ENCODE data around the gene LCP2.

Gene LCP2

GRCh38 chr5:170303549-170303948 is 6.0 kb upstream of the LCP2 start:
- no peak overlapping the region for H3K9ac ChIP-seq (ENCODE audit: low read length)
- H3K4me3 ChIP-seq (ENCODE audit: low read length), result no peak overlapping the region
- no peaks in the 10 kb centered on the region for H3K9me3 ChIP-seq (ENCODE audit: control insufficient read depth, low read depth, low read length)
- H3K36me3 ChIP-seq (ENCODE audit: control insufficient read depth, low read depth, low read length), result no peaks in the 10 kb centered on the region
- no peaks in the 10 kb centered on the region for H3K27me3 ChIP-seq (ENCODE audit: control insufficient read depth, insufficient read depth, low read length)
- H3K27ac ChIP-seq (ENCODE audit: low read length), result no peak overlapping the region
- peaks cover 6% of the 10 kb centered on the region for H3K4me1 ChIP-seq (ENCODE audit: control insufficient read depth, low read depth, low read length)

GRCh38 chr5:170302653-170303501 is 5.3 kb upstream of the LCP2 start:
- H3K27me3 ChIP-seq (ENCODE audit: control insufficient read depth, insufficient read depth, low read length), result no peaks in the 10 kb centered on the region
- no peaks in the 10 kb centered on the region for H3K36me3 ChIP-seq (ENCODE audit: control insufficient read depth, low read depth, low read length)
- no peak overlapping the region for H3K27ac ChIP-seq (ENCODE audit: low read length)
- H3K4me1 ChIP-seq (ENCODE audit: control insufficient read depth, low read depth, low read length), result peaks cover 4% of the 10 kb centered on the region
- H3K9ac ChIP-seq (ENCODE audit: low read length), result no peak overlapping the region
- H3K9me3 ChIP-seq (ENCODE audit: control insufficient read depth, low read depth, low read length), result no peaks in the 10 kb centered on the region
- no peak overlapping the region for H3K4me3 ChIP-seq (ENCODE audit: low read length)

DNA sequence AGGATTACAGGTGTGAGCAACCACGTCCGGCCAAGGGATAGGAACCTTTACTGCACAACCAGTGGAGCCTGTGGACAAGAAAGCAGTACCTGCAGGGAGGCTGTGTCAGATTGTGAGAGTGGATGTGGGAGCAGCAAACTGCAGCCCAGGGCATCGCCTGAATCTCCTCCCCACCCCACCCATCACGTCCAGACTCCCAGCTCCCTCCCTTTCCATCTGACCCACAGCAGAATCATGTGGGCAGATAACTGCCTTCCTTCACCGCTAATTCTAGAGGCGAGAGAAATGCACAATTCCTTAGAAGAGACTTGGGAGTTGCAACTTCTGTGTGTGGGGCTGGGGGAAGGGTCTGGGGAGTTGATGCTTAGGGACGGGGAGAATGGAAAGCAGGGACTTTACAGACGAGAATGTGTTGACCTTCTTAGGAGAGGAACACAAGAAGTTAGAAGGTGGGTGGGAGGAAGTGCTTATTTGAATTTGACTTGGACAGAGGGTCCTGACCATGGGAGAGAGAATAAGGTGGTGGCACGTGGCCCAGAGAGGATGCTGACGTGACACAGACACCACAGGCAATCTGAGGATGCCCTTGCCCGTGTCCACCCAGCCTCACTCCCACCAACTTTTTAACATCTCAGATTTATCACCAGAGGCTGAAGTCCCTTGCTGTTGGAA is 4.5 kb upstream of the LCP2 start:
- H3K27me3 ChIP-seq (ENCODE audit: control insufficient read depth, insufficient read depth, low read length), result no peaks in the 10 kb centered on the region
- H3K9me3 ChIP-seq (ENCODE audit: control insufficient read depth, low read depth, low read length), result no peaks in the 10 kb centered on the region
- no peaks in the 10 kb centered on the region for H3K36me3 ChIP-seq (ENCODE audit: control insufficient read depth, low read depth, low read length)
- no peak overlapping the region for H3K9ac ChIP-seq (ENCODE audit: low read length)
- peaks cover 4% of the 10 kb centered on the region for H3K4me1 ChIP-seq (ENCODE audit: control insufficient read depth, low read depth, low read length)
- H3K27ac ChIP-seq (ENCODE audit: low read length), result no peak overlapping the region
- no peak overlapping the region for H3K4me3 ChIP-seq (ENCODE audit: low read length)

GRCh38 chr5:170301149-170301548 is 3.6 kb upstream of the LCP2 start:
- H3K27ac ChIP-seq (ENCODE audit: low read length), result no peak overlapping the region
- no peak overlapping the region for H3K4me3 ChIP-seq (ENCODE audit: low read length)

DNA sequence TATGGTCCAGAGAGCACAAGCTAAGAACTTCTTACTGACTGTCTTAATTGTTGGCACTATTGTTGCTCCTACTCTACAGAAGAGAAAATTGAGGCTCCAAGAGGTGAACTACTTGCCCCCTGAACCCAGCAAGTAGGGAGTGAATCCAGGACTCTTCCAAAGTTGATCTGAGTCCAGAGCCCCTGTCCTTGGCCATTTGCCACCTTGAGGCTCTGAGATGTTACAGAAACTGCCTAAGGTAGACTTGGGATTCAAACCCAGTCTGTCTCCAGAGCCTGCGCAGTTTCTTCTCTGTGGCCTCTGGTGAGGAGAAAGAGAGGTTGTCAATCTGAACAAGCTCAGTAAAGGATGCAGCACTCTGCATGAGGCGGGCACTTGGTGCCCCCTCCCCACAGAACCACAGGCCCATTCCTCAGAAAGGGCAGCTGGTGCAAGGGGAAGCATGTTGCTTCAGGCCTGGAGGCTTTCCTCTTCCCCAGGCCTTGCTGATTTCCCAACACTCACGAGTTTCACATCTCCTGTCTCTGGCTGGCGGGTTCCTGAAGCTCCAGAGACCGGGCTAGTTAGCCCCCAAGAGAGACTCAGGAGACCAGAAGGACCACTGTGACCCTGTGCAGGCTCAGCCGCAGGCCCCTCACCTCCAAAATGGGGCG is 2.9 kb upstream of the LCP2 start:
- Histone ChIP-seq H3K27ac (ENCODE audit: low read length) (no peak overlapping the region), H3K9ac (ENCODE audit: low read length) (no peak overlapping the region), H3K27me3 (ENCODE audit: control insufficient read depth, insufficient read depth, low read length) (no peaks in the 10 kb centered on the region), H3K4me3 (ENCODE audit: low read length) (no peak overlapping the region), H3K4me1 (ENCODE audit: control insufficient read depth, low read depth, low read length) (peaks cover 4% of the 10 kb centered on the region), H3K36me3 (ENCODE audit: control insufficient read depth, low read depth, low read length) (no peaks in the 10 kb centered on the region), H3K9me3 (ENCODE audit: control insufficient read depth, low read depth, low read length) (no peaks in the 10 kb centered on the region)

More at GRCh38 chr5:170301149-170301548, 3.6 kb upstream of the LCP2 start:
- Histone ChIP-seq H3K9me3 (ENCODE audit: control insufficient read depth, low read depth, low read length) (no peaks in the 10 kb centered on the region), H3K36me3 (ENCODE audit: control insufficient read depth, low read depth, low read length) (no peaks in the 10 kb centered on the region), H3K9ac (ENCODE audit: low read length) (no peak overlapping the region), H3K27me3 (ENCODE audit: control insufficient read depth, insufficient read depth, low read length) (no peaks in the 10 kb centered on the region), H3K4me1 (ENCODE audit: control insufficient read depth, low read depth, low read length) (peaks cover 4% of the 10 kb centered on the region)

GRCh38 chr5:170296935-170297588 is 515 bp downstream of the LCP2 start:
- Histone ChIP-seq H3K4me3 (ENCODE audit: low read length) (no peak overlapping the region), H3K27me3 (ENCODE audit: control insufficient read depth, insufficient read depth, low read length) (no peaks in the 10 kb centered on the region), H3K4me1 (ENCODE audit: control insufficient read depth, low read depth, low read length) (no peaks in the 10 kb centered on the region), H3K36me3 (ENCODE audit: control insufficient read depth, low read depth, low read length) (no peaks in the 10 kb centered on the region), H3K9me3 (ENCODE audit: control insufficient read depth, low read depth, low read length) (no peaks in the 10 kb centered on the region), H3K9ac (ENCODE audit: low read length) (no peak overlapping the region), H3K27ac (ENCODE audit: low read length) (no peak overlapping the region)

DNA sequence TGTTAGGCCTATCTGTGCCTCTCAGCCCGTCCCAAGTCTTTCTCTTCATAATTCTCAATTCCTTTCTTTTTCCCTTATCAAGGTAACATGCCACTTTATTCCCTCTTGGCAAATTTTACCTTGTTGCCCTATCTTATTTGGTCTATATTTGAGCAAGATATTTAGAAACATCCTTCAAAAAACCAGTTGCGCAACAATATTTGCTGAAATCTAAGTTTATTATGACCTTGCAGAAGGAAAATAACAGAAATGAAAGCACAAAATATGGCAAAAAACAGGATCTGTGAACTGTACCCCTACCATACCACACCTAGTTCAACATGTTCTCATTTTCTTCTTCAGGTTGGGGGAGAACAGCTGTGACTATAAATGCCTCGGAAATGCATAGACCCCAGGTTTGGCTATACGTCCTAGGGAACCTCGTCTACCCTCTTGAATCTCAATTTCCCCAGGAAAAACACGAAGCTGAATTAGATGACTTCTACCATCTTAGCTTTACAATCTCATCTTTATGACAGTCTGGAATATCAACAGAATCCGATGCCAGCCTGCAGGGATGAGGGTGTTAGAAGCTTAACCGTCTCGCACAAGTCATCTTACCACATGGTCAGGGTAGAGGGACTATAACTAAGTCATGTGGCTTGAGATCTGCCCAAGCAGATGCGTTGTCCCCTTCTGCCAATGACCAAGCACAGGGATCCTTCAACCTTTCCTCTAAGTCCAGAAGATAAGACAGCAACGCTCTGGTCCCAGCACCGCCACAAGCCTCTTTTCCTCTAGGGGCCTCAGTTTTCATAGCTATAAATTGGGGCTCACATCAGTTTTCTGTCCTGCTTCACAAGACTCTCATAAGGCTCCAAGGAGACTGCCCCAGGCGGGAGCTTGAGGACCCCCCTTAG is 1.3 kb downstream of the LCP2 start:
- Histone ChIP-seq H3K36me3 (ENCODE audit: control insufficient read depth, low read depth, low read length) (no peaks in the 10 kb centered on the region), H3K27me3 (ENCODE audit: control insufficient read depth, insufficient read depth, low read length) (no peaks in the 10 kb centered on the region), H3K27ac (ENCODE audit: low read length) (no peak overlapping the region), H3K9ac (ENCODE audit: low read length) (no peak overlapping the region), H3K4me3 (ENCODE audit: low read length) (no peak overlapping the region), H3K4me1 (ENCODE audit: control insufficient read depth, low read depth, low read length) (no peaks in the 10 kb centered on the region), H3K9me3 (ENCODE audit: control insufficient read depth, low read depth, low read length) (no peaks in the 10 kb centered on the region)

- H3K27ac ChIP-seq (ENCODE audit: low read length), result no peak overlapping the region
- H3K27me3 ChIP-seq (ENCODE audit: control insufficient read depth, insufficient read depth, low read length), result no peaks in the 10 kb centered on the region
- no peaks in the 10 kb centered on the region for H3K9me3 ChIP-seq (ENCODE audit: control insufficient read depth, low read depth, low read length)
- H3K36me3 ChIP-seq (ENCODE audit: control insufficient read depth, low read depth, low read length), result no peaks in the 10 kb centered on the region
- H3K9ac ChIP-seq (ENCODE audit: low read length), result no peak overlapping the region
- no peak overlapping the region for H3K4me3 ChIP-seq (ENCODE audit: low read length)
- H3K4me1 ChIP-seq (ENCODE audit: control insufficient read depth, low read depth, low read length), result no peaks in the 10 kb centered on the region
Observed at GRCh38 chr5:170294556-170294955, 3.0 kb downstream of the LCP2 start.

- H3K9me3 ChIP-seq (ENCODE audit: control insufficient read depth, low read depth, low read length), result no peaks in the 10 kb centered on the region
- H3K36me3 ChIP-seq (ENCODE audit: control insufficient read depth, low read depth, low read length), result no peaks in the 10 kb centered on the region
- H3K4me3 ChIP-seq (ENCODE audit: low read length), result no peak overlapping the region
- no peak overlapping the region for H3K9ac ChIP-seq (ENCODE audit: low read length)
- no peaks in the 10 kb centered on the region for H3K4me1 ChIP-seq (ENCODE audit: control insufficient read depth, low read depth, low read length)
- no peak overlapping the region for H3K27ac ChIP-seq (ENCODE audit: low read length)
- H3K27me3 ChIP-seq (ENCODE audit: control insufficient read depth, insufficient read depth, low read length), result no peaks in the 10 kb centered on the region
Observed at GRCh38 chr5:170294057-170294456, 3.5 kb downstream of the LCP2 start.

DNA sequence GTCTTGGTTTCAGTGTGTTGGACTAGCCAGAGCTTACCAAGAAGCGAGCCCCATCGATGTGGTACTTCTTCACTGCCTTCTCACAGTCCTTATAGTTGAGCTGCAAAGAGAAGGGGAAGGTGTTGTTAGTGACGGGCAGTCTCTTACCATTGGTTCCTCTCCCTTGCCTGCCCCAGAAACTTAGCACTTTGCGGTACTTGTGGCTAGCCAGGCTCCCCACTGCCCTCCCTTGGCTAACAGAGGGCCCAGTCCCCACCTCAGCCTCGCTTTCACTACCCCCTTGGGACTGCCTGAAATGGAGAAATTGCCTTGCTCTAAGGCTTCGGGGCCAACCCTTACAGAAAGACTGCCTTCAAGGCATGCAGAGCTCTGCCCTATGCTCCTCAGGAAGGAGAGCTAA is 4.3 kb downstream of the LCP2 start:
- Histone ChIP-seq H3K27me3 (ENCODE audit: control insufficient read depth, insufficient read depth, low read length) (no peaks in the 10 kb centered on the region), H3K9ac (ENCODE audit: low read length) (no peak overlapping the region), H3K4me1 (ENCODE audit: control insufficient read depth, low read depth, low read length) (no peaks in the 10 kb centered on the region), H3K27ac (ENCODE audit: low read length) (no peak overlapping the region), H3K9me3 (ENCODE audit: control insufficient read depth, low read depth, low read length) (no peaks in the 10 kb centered on the region), H3K36me3 (ENCODE audit: control insufficient read depth, low read depth, low read length) (no peaks in the 10 kb centered on the region), H3K4me3 (ENCODE audit: low read length) (no peak overlapping the region)

All from iPS-18a (cell line).